B cell (primary cell): Measurements from ENCODE around the gene SREK1. TPM values are rescaled to one million over a fixed set of nuclear protein-coding genes. Genes with fewer than 3 reads are reported as not detected.

Experiments used
- ATAC-seq: fragments of 200-7000 bp; cut with Tn5 transposase; one replicate; pipeline ENCODE4 v1.10.0; 2021; ENCODE audit warnings: low read depth, mild to moderate bottlenecking, moderate number of reproducible peaks, moderate library complexity
- CTCF ChIA-PET: fragments of 350-600 bp; sonication (Branson Sonifier 250); formaldehyde crosslinking; loops from one replicate; lab custom pipeline; 2021; ENCODE audit warnings: antibody characterized with exemption, inconsistent platforms; lab: Charles Lee
- POLR2A ChIA-PET: fragments of 350-600 bp; sonication (Branson Sonifier 250); formaldehyde crosslinking; loops from one replicate; lab custom pipeline; 2021; ENCODE audit warnings: antibody characterized with exemption; lab: Charles Lee
- DNase-seq: peaks from one replicate; pipeline ENCODE4 v3.0.0; 2013
- H2AFZ ChIP-seq: 2 replicates; pipeline ENCODE4 v1.6.1; 2012; ENCODE audit warnings: mild to moderate bottlenecking, low read depth, low read length; ENCODE audit not compliant: insufficient read depth, poor library complexity, severe bottlenecking
- H3K27ac ChIP-seq, 2 donors: 1 replicate in 1 of 2; 2 replicates in 1 of 2; pipeline ENCODE4 v1.5.1; 2012 to 2013; ENCODE audit warnings: low read length in 2 of 2, mild to moderate bottlenecking in 2 of 2, moderate library complexity in 1 of 2
- H3K27me3 ChIP-seq, 4 experiments: fragments of 200-600 bp in 1 of 4; sonication (generic) in 1 of 4; replicated peaks in 1 of 4; 1 replicate in 2 of 4; 2 replicates in 2 of 4; pipeline versions ENCODE4 v1.6.1 to v1.7.0; 2013 to 2016; ENCODE audit warnings: low read length in 3 of 4, mild to moderate bottlenecking in 2 of 4, mixed read lengths in 1 of 4, moderate library complexity in 1 of 4; ENCODE audit not compliant: insufficient read depth in 4 of 4, control insufficient read depth in 3 of 4; ENCODE audit errors: control extremely low read depth in 1 of 4
- H3K36me3 ChIP-seq, 2 experiments: replicated peaks in 1 of 2; 1 replicate in 1 of 2; 2 replicates in 1 of 2; pipeline versions ENCODE4 v1.6.1 to v1.7.1; 2013; ENCODE audit warnings: low read length in 1 of 2; ENCODE audit not compliant: insufficient read depth in 2 of 2, control insufficient read depth in 1 of 2; ENCODE audit errors: control extremely low read depth in 1 of 2, extremely low read depth in 1 of 2
- H3K4me1 ChIP-seq, 2 donors: fragments of 200-600 bp in 1 of 2; sonication (generic) in 1 of 2; 1 replicate in 1 of 2; 2 replicates in 1 of 2; pipeline versions ENCODE4 v1.5.1 to v1.6.1; 2013 to 2017; ENCODE audit warnings: low read length in 2 of 2; ENCODE audit not compliant: control insufficient read depth in 2 of 2, insufficient read depth in 2 of 2
- H3K4me2 ChIP-seq: replicated peaks from 2 replicates; pipeline ENCODE3; 2012; ENCODE audit warnings: mild to moderate bottlenecking, low read depth, low read length; ENCODE audit not compliant: poor library complexity, severe bottlenecking
- H3K4me3 ChIP-seq, 5 experiments: fragments of 200-600 bp in 1 of 5; sonication (generic) in 1 of 5; 1 replicate in 3 of 5; 2 replicates in 2 of 5; pipeline versions ENCODE4 v1.5.1 to v1.7.0; 2011 to 2016; ENCODE audit warnings: low read length in 4 of 5, mild to moderate bottlenecking in 4 of 5, low read depth in 2 of 5, control low read depth in 1 of 5, moderate library complexity in 1 of 5; ENCODE audit not compliant: insufficient read depth in 1 of 5; ENCODE audit errors: control extremely low read depth in 1 of 5, extremely low read depth in 1 of 5
- H3K79me2 ChIP-seq: fragments of 200-600 bp; sonication (generic); one replicate; pipeline ENCODE4 v1.6.0; 2016; ENCODE audit warnings: low read length; ENCODE audit not compliant: control insufficient read depth, insufficient read depth
- H3K9ac ChIP-seq: fragments of 200-600 bp; sonication (generic); 2 replicates; pipeline ENCODE4 v1.6.1; 2017; ENCODE audit warnings: mild to moderate bottlenecking, low read length, moderate library complexity
- H3K9me3 ChIP-seq, 3 donors: one replicate each; pipeline versions ENCODE4 v1.6.1 to v1.7.1; 2013; ENCODE audit warnings: low read length in 2 of 3; ENCODE audit not compliant: control insufficient read depth in 2 of 3, insufficient read depth in 1 of 3; ENCODE audit errors: control extremely low read depth in 1 of 3
- H4K20me1 ChIP-seq: 2 replicates; pipeline ENCODE4 v1.6.0; 2012; ENCODE audit warnings: mild to moderate bottlenecking, low read length; ENCODE audit not compliant: insufficient read depth, control insufficient read depth, poor library complexity, severe bottlenecking
- H3K27ac Mint-ChIP-seq: one replicate; pipeline ENCODE4 v1.8.0; 2021; ENCODE audit warnings: mixed read lengths
- H3K27me3 Mint-ChIP-seq: one replicate; pipeline ENCODE4 v1.8.0; 2021; ENCODE audit warnings: mixed read lengths
- H3K4me1 Mint-ChIP-seq: one replicate; pipeline ENCODE4 v1.8.0; 2021; ENCODE audit warnings: mixed read lengths
- H3K4me3 Mint-ChIP-seq: one replicate; pipeline ENCODE4 v1.8.0; 2021; ENCODE audit warnings: mixed read lengths
- H3K9me3 Mint-ChIP-seq: one replicate; pipeline ENCODE4 v1.8.0; 2022; ENCODE audit warnings: mixed read lengths; ENCODE audit not compliant: insufficient read depth
- CTCF ChIP-seq: fragments of 200-600 bp; IDR thresholded peaks from one replicate; pipeline ENCODE4 v1.8.0; 2022; ENCODE audit warnings: antibody characterized with exemption, mild to moderate bottlenecking
- EZH2 ChIP-seq: IDR thresholded peaks from 2 replicates; pipeline ENCODE4 v1.6.1; 2012; ENCODE audit warnings: borderline replicate concordance, low read depth, mild to moderate bottlenecking, moderate library complexity, low read length; ENCODE audit not compliant: insufficient read depth, poor library complexity, severe bottlenecking
- whole genome bisulfite sequencing: methylation state at CpG from one replicate; pipeline ENCODE4 v1.1.5; 2013; ENCODE audit warnings: missing lambda C conversion rate; ENCODE audit not compliant: insufficient coverage; 5-methylcytosine and 5-hydroxymethylcytosine counted together
- intact Hi-C: fragments of 100-400 bp; cut with micrococcal nuclease; formaldehyde crosslinking; loops from one replicate; pipeline ENCODE4 v1.10.0; 2022
- polyA plus RNA-seq: library from polyadenylated mRNA; depleted of rRNA; stranded (reverse); fragments of >200 nt; gene quantifications from 2 replicates; pipeline ENCODE4 v1.2.3, GENCODE V29; 2012
- total RNA-seq, 2 donors: library from RNA; stranded (reverse); fragments of 120-200 nt in 1 of 2; gene quantifications; 1 replicate in 1 of 2; 2 replicates in 1 of 2; pipeline versions ENCODE4 v1.2.3 to v1.2.4, GENCODE V29; 2013 to 2022

Gene SREK1
- total and polyA plus RNA-seq, 2 donors (not counting 1 experiment from before 2014, with no cell fraction given): 24.1 to 117 TPM

GRCh38 chr5:66224773-66225553 is 80.9 kb downstream of the SREK1 start:
- no peak overlapping the region for H3K27ac Mint-ChIP-seq
- H3K4me3 Mint-ChIP-seq: no peak overlapping the region
- H3K4me2 ChIP-seq: no peak overlapping the region
- ATAC-seq: no peak
- POLR2A ChIA-PET: no interaction called here
- no peaks in the 10 kb centered on the region for H3K27me3 Mint-ChIP-seq
- no peak overlapping the region for H3K27ac ChIP-seq
- no peaks in the 10 kb centered on the region for H4K20me1 ChIP-seq
- intact Hi-C loops: no loop called here
- no peak overlapping the region for H3K9ac ChIP-seq
- no peak for DNase-seq
- H3K4me1 Mint-ChIP-seq: no peaks in the 10 kb centered on the region
- no peak overlapping the region for H2AFZ ChIP-seq
- no peaks in the 10 kb centered on the region for H3K4me1 ChIP-seq
- TF ChIP-seq CTCF: no peak
- no peak for TF ChIP-seq EZH2
- H3K9me3 ChIP-seq: no peaks in the 10 kb centered on the region
- H3K27me3 ChIP-seq: no peaks in the 10 kb centered on the region
- H3K36me3 ChIP-seq: no peaks in the 10 kb centered on the region
- no peak overlapping the region for H3K4me3 ChIP-seq
- CTCF ChIA-PET: no interaction called here
- peaks cover 6% of the 10 kb centered on the region for H3K9me3 Mint-ChIP-seq
- no peaks in the 10 kb centered on the region for H3K79me2 ChIP-seq
- 88% methylated on average over 4 of the region's 8 CpGs for WGBS

- ChIA-PET CTCF (no interaction called here), POLR2A (no interaction called here)
- H3K27ac ChIP-seq: no peak overlapping the region
- no peaks in the 10 kb centered on the region for H3K4me1 Mint-ChIP-seq
- no peak overlapping the region for H2AFZ ChIP-seq
- no peak overlapping the region for H3K27ac Mint-ChIP-seq
- no peaks in the 10 kb centered on the region for H3K79me2 ChIP-seq
- H3K27me3 Mint-ChIP-seq: peaks cover 4% of the 10 kb centered on the region
- no CpG with 5 or more reads among the region's 1 CpG for WGBS
- intact Hi-C loops: no loop called here
- H3K4me2 ChIP-seq: no peak overlapping the region
- H4K20me1 ChIP-seq: no peaks in the 10 kb centered on the region
- no peaks in the 10 kb centered on the region for H3K27me3 ChIP-seq
- TF ChIP-seq EZH2 (no peak), CTCF (no peak)
- DNase-seq: no peak
- no peaks in the 10 kb centered on the region for H3K9me3 ChIP-seq
- H3K9ac ChIP-seq: no peak overlapping the region
- no peak overlapping the region for H3K4me3 Mint-ChIP-seq
- no peaks in the 10 kb centered on the region for H3K36me3 ChIP-seq
- no peak overlapping the region for H3K4me3 ChIP-seq
- no peaks in the 10 kb centered on the region for H3K4me1 ChIP-seq
- ATAC-seq: no peak
- peaks cover 6% of the 10 kb centered on the region for H3K9me3 Mint-ChIP-seq
These were observed 86.5 kb downstream of the SREK1 start for GRCh38 chr5:66230551-66230950.
